Skeletal muscle satellite cell (primary cell): Measurements from ENCODE around the gene DOCK8.
A peak's percentile ranks its signal among the peaks of the same experiment; 100 is the strongest.
"Not testable (repeated sequence)": the region's sequence is repeated elsewhere in the genome, so short reads cannot be mapped to it uniquely, and the experiment has no call there.

ENCODE experiments used
- H3K27me3 ChIP-seq: 2 replicates; pipeline ENCODE4 v1.7.0; 2013; ENCODE audit warnings: low read length; ENCODE audit not compliant: control insufficient read depth, insufficient read depth
- H3K36me3 ChIP-seq: 2 replicates; pipeline ENCODE4 v1.7.0; 2013; ENCODE audit warnings: mild to moderate bottlenecking, control low read depth, low read length; ENCODE audit not compliant: insufficient read depth
- H3K4me1 ChIP-seq: 2 replicates; pipeline ENCODE4 v1.7.0; 2013; ENCODE audit warnings: low read length; ENCODE audit not compliant: control insufficient read depth, insufficient read depth
- H3K4me2 ChIP-seq: 2 replicates; pipeline ENCODE4 v1.7.0; 2013; ENCODE audit warnings: mild to moderate bottlenecking, low read length
- H3K4me3 ChIP-seq: 2 replicates; pipeline ENCODE4 v1.7.0; 2013; ENCODE audit warnings: low read length
- H3K9ac ChIP-seq: 2 replicates; pipeline ENCODE4 v1.7.0; 2013; ENCODE audit warnings: mild to moderate bottlenecking, low read depth, low read length, moderate library complexity
- H3K9me3 ChIP-seq: replicated peaks from 2 replicates; pipeline ENCODE4 v1.7.0; 2013; ENCODE audit warnings: mild to moderate bottlenecking, control low read depth, low read length

The DOCK8 gene

GRCh38 chr9:405341-405740 lies 190.7 kb downstream of the DOCK8 start:
- Histone ChIP-seq H3K9me3 (no peaks in the 10 kb centered on the region), H3K4me1 (no peaks in the 10 kb centered on the region), H3K9ac (no peak overlapping the region), H3K4me2 (no peak overlapping the region), H3K36me3 (no peaks in the 10 kb centered on the region), H3K4me3 (no peak overlapping the region), H3K27me3 (peaks cover 11% of the 10 kb centered on the region)

- H3K4me1 ChIP-seq = no peaks in the 10 kb centered on the region
- H3K4me3 ChIP-seq = no peak overlapping the region
- H3K4me2 ChIP-seq = no peak overlapping the region
- H3K27me3 ChIP-seq = peaks cover 11% of the 10 kb centered on the region
- no peaks in the 10 kb centered on the region for H3K36me3 ChIP-seq
- H3K9me3 ChIP-seq = no peaks in the 10 kb centered on the region
- no peak overlapping the region for H3K9ac ChIP-seq
Observed at GRCh38 chr9:406886-407654, 192.4 kb downstream of the DOCK8 start.

- H3K9me3 ChIP-seq, H3K4me3 ChIP-seq, H3K4me2 ChIP-seq, H3K36me3 ChIP-seq, H3K9ac ChIP-seq, H3K4me1 ChIP-seq: not testable (repeated sequence)
- H3K27me3 ChIP-seq = peaks cover 11% of the 10 kb centered on the region
Observed at GRCh38 chr9:409655-410054, 195.0 kb downstream of the DOCK8 start.

GRCh38 chr9:414595-414994 lies 199.9 kb downstream of the DOCK8 start:
- H3K36me3 ChIP-seq = no peaks in the 10 kb centered on the region
- H3K4me3 ChIP-seq = no peak overlapping the region
- H3K9ac ChIP-seq = no peak overlapping the region
- no peaks in the 10 kb centered on the region for H3K9me3 ChIP-seq
- H3K4me2 ChIP-seq = no peak overlapping the region
- H3K27me3 ChIP-seq = peaks cover 4% of the 10 kb centered on the region
- peaks cover 11% of the 10 kb centered on the region for H3K4me1 ChIP-seq

- no peaks in the 10 kb centered on the region for H3K9me3 ChIP-seq
- peak overlapping the region; percentile 21 for H3K4me3 ChIP-seq
- no peaks in the 10 kb centered on the region for H3K36me3 ChIP-seq
- H3K9ac ChIP-seq = peak overlapping the region; percentile 48
- H3K4me1 ChIP-seq = peaks cover 20% of the 10 kb centered on the region
- H3K27me3 ChIP-seq = peaks cover 4% of the 10 kb centered on the region
- H3K4me2 ChIP-seq = peak overlapping the region; percentile 35
Observed at GRCh38 chr9:419571-420171, 205.0 kb downstream of the DOCK8 start.

GRCh38 chr9:421896-422295 lies 207.2 kb downstream of the DOCK8 start:
- Histone ChIP-seq H3K4me2 (no peak overlapping the region), H3K4me1 (peaks cover 20% of the 10 kb centered on the region), H3K36me3 (no peaks in the 10 kb centered on the region), H3K9ac (no peak overlapping the region), H3K4me3 (no peak overlapping the region), H3K9me3 (no peaks in the 10 kb centered on the region), H3K27me3 (no peaks in the 10 kb centered on the region)

- no peaks in the 10 kb centered on the region for H3K36me3 ChIP-seq
- H3K9me3 ChIP-seq = no peaks in the 10 kb centered on the region
- no peak overlapping the region for H3K4me3 ChIP-seq
- H3K9ac ChIP-seq = no peak overlapping the region
- H3K27me3 ChIP-seq = no peaks in the 10 kb centered on the region
- no peak overlapping the region for H3K4me2 ChIP-seq
- no peaks in the 10 kb centered on the region for H3K4me1 ChIP-seq
Observed at GRCh38 chr9:426264-426663, 211.6 kb downstream of the DOCK8 start.

GRCh38 chr9:426976-427375 lies 212.3 kb downstream of the DOCK8 start:
- Histone ChIP-seq H3K9ac (no peak overlapping the region), H3K27me3 (no peaks in the 10 kb centered on the region), H3K4me3 (no peak overlapping the region), H3K36me3 (no peaks in the 10 kb centered on the region), H3K4me2 (no peak overlapping the region), H3K9me3 (no peaks in the 10 kb centered on the region), H3K4me1 (no peaks in the 10 kb centered on the region)

- H3K36me3 ChIP-seq = no peaks in the 10 kb centered on the region
- no peak overlapping the region for H3K9ac ChIP-seq
- no peaks in the 10 kb centered on the region for H3K9me3 ChIP-seq
- peaks cover under 1% of the 10 kb centered on the region for H3K4me1 ChIP-seq
- H3K27me3 ChIP-seq = peaks cover 4% of the 10 kb centered on the region
- H3K4me2 ChIP-seq = no peak overlapping the region
- no peak overlapping the region for H3K4me3 ChIP-seq
Observed at GRCh38 chr9:431701-432100, 217.0 kb downstream of the DOCK8 start.

GRCh38 chr9:436482-436881 lies 221.8 kb downstream of the DOCK8 start:
- no peak overlapping the region for H3K4me2 ChIP-seq
- H3K4me3 ChIP-seq = no peak overlapping the region
- H3K36me3 ChIP-seq = no peaks in the 10 kb centered on the region
- peaks cover 4% of the 10 kb centered on the region for H3K27me3 ChIP-seq
- no peak overlapping the region for H3K9ac ChIP-seq
- H3K4me1 ChIP-seq = peaks cover 23% of the 10 kb centered on the region
- no peaks in the 10 kb centered on the region for H3K9me3 ChIP-seq

- peaks cover 23% of the 10 kb centered on the region for H3K4me1 ChIP-seq
- no peak overlapping the region for H3K9ac ChIP-seq
- no peaks in the 10 kb centered on the region for H3K36me3 ChIP-seq
- no peak overlapping the region for H3K4me3 ChIP-seq
- H3K9me3 ChIP-seq = no peaks in the 10 kb centered on the region
- no peak overlapping the region for H3K4me2 ChIP-seq
- H3K27me3 ChIP-seq = peaks cover 4% of the 10 kb centered on the region
Observed at GRCh38 chr9:437066-437465, 222.4 kb downstream of the DOCK8 start.

- Histone ChIP-seq H3K9ac (peak overlapping the region; percentile 35), H3K4me2 (no peak overlapping the region), H3K4me1 (peaks cover 23% of the 10 kb centered on the region), H3K27me3 (peaks cover 4% of the 10 kb centered on the region), H3K4me3 (no peak overlapping the region), H3K36me3 (no peaks in the 10 kb centered on the region), H3K9me3 (no peaks in the 10 kb centered on the region)
Observed at GRCh38 chr9:437574-438001, 222.9 kb downstream of the DOCK8 start.
